H1 (cell line): ENCODE measurements around the gene IQCK. TPM values are rescaled to one million over a fixed set of nuclear protein-coding genes. Genes with fewer than 3 reads are reported as not detected.

Experiments used
- CTCF ChIA-PET: fragments of 300-600 bp; sonication (Branson Sonifier 250); formaldehyde crosslinking; loops from one replicate; lab custom pipeline; 2021; ENCODE audit not compliant: partially characterized antibody; lab: Charles Lee
- POLR2A ChIA-PET: fragments of 300-600 bp; sonication (Branson Sonifier 250); formaldehyde crosslinking; loops from one replicate; lab custom pipeline; 2021; ENCODE audit warnings: inconsistent platforms; ENCODE audit not compliant: partially characterized antibody; lab: Charles Lee
- DNase-seq, 2 experiments: peaks; one replicate each; pipeline versions ENCODE4 v3.0.0 to v3.0.0-alpha.2; 2010 to 2022; ENCODE audit warnings: low spot score in 2 of 2, low read depth in 1 of 2, mixed read lengths in 1 of 2
- FAIRE-seq: peaks from 2 replicates; lab custom pipeline; 2011; peaks lifted over from hg19 to GRCh38; lab: Jason Lieb, UNC
- H2AFZ ChIP-seq: 2 replicates; pipeline ENCODE4 v1.8.1; 2012; ENCODE audit warnings: low read length, inconsistent platforms
- H2AK5ac ChIP-seq: 2 replicates; pipeline ENCODE4 v1.6.1; 2013; ENCODE audit warnings: low read depth, low read length
- H2BK120ac ChIP-seq: replicated peaks from 2 replicates; pipeline ENCODE3; 2013; ENCODE audit warnings: low read depth, low read length, inconsistent platforms
- H2BK12ac ChIP-seq: 2 replicates; pipeline ENCODE4 v1.6.1; 2013; ENCODE audit warnings: low read depth, low read length
- H2BK15ac ChIP-seq: 2 replicates; pipeline ENCODE4 v1.6.1; 2013; ENCODE audit warnings: low read length
- H2BK20ac ChIP-seq: 2 replicates; pipeline ENCODE4 v1.6.1; 2013; ENCODE audit warnings: low read length
- H2BK5ac ChIP-seq: 2 replicates; pipeline ENCODE4 v1.6.1; 2013; ENCODE audit warnings: low read depth, low read length
- H3K14ac ChIP-seq: 2 replicates; pipeline ENCODE4 v1.6.1; 2013; ENCODE audit warnings: inconsistent platforms; ENCODE audit not compliant: insufficient read length
- H3K18ac ChIP-seq: 2 replicates; pipeline ENCODE4 v1.6.1; 2013; ENCODE audit warnings: low read length; ENCODE audit errors: extremely low read depth
- H3K23ac ChIP-seq: 2 replicates; pipeline ENCODE4 v1.6.1; 2013; ENCODE audit warnings: inconsistent platforms; ENCODE audit not compliant: insufficient read length
- H3K23me2 ChIP-seq: 2 replicates; pipeline ENCODE4 v1.6.1; 2013; ENCODE audit warnings: low read depth, low read length
- H3K27ac ChIP-seq: 2 replicates; pipeline ENCODE4 v1.6.1; 2011; ENCODE audit warnings: low read depth, low read length, inconsistent platforms
- H3K27me3 ChIP-seq, 4 experiments: replicated peaks in 1 of 4; 1 replicate in 1 of 4; 2 replicates in 3 of 4; pipeline versions ENCODE4 v1.6.1 to v1.8.1; 2011 to 2013; ENCODE audit warnings: low read length in 3 of 4, mild to moderate bottlenecking in 3 of 4, inconsistent platforms in 2 of 4, mixed read lengths in 2 of 4, moderate library complexity in 1 of 4; ENCODE audit not compliant: control insufficient read depth in 3 of 4, insufficient read depth in 3 of 4; ENCODE audit errors: extremely low read depth in 1 of 4
- H3K36me3 ChIP-seq, 4 experiments: 2 replicates each; pipeline versions ENCODE4 v1.6.1 to v1.8.1; 2011 to 2013; ENCODE audit warnings: mild to moderate bottlenecking in 4 of 4, low read length in 3 of 4, moderate library complexity in 2 of 4, control low read depth in 1 of 4, inconsistent platforms in 1 of 4; ENCODE audit not compliant: insufficient read depth in 4 of 4, control insufficient read depth in 2 of 4
- H3K4ac ChIP-seq: replicated peaks from 2 replicates; pipeline ENCODE3; 2013; ENCODE audit warnings: low read length, low read depth, mixed read lengths, inconsistent platforms; ENCODE audit not compliant: insufficient read length
- H3K4me1 ChIP-seq, 4 experiments: replicated peaks in 1 of 4; 1 replicate in 1 of 4; 2 replicates in 3 of 4; pipeline versions ENCODE4 v1.6.1 to v1.8.1; 2011 to 2013; ENCODE audit warnings: low read length in 3 of 4, inconsistent platforms in 2 of 4, mixed read lengths in 1 of 4; ENCODE audit not compliant: insufficient read depth in 4 of 4, control insufficient read depth in 3 of 4
- H3K4me2 ChIP-seq, 2 experiments: 2 replicates each; pipeline versions ENCODE4 v1.6.1 to v1.8.1; 2011 to 2013; ENCODE audit warnings: low read depth in 2 of 2, low read length in 2 of 2, control low read depth in 1 of 2, inconsistent platforms in 1 of 2, mild to moderate bottlenecking in 1 of 2; ENCODE audit not compliant: insufficient read depth in 1 of 2
- H3K4me3 ChIP-seq, 4 experiments: fragments of 200-600, 300-600 bp in 1 of 4; sonication (generic), shearing (Covaris generic), sonication (Bioruptor Twin) in 1 of 4; 2 replicates each; pipeline versions ENCODE4 v1.5.1 to v1.8.1; 2011 to 2016; ENCODE audit warnings: low read length in 4 of 4, low read depth in 3 of 4, control low read depth in 2 of 4, inconsistent platforms in 2 of 4, mild to moderate bottlenecking in 2 of 4, mixed read lengths in 1 of 4, moderate library complexity in 1 of 4; ENCODE audit not compliant: insufficient read depth in 2 of 4; ENCODE audit errors: extremely low read depth in 1 of 4
- H3K56ac ChIP-seq: replicated peaks from 2 replicates; pipeline ENCODE3; 2013; ENCODE audit warnings: low read depth, mild to moderate bottlenecking, mixed read lengths, low read length, inconsistent platforms; ENCODE audit not compliant: insufficient read length
- H3K79me1 ChIP-seq: 2 replicates; pipeline ENCODE4 v1.6.1; 2013; ENCODE audit warnings: low read depth, low read length, control low read depth
- H3K79me2 ChIP-seq, 2 experiments: 2 replicates each; pipeline versions ENCODE4 v1.6.1 to v1.8.1; 2012 to 2013; ENCODE audit warnings: low read length in 2 of 2, mild to moderate bottlenecking in 2 of 2, inconsistent platforms in 1 of 2; ENCODE audit not compliant: insufficient read depth in 2 of 2, control insufficient read depth in 1 of 2
- H3K9ac ChIP-seq, 4 experiments: replicated peaks in 1 of 4; 1 replicate in 1 of 4; 2 replicates in 3 of 4; pipeline versions ENCODE4 v1.6.1 to v1.8.1; 2011 to 2013; ENCODE audit warnings: low read depth in 3 of 4, low read length in 3 of 4, control low read depth in 2 of 4, mild to moderate bottlenecking in 2 of 4, moderate library complexity in 2 of 4, inconsistent platforms in 1 of 4; ENCODE audit errors: extremely low read depth in 1 of 4
- H3K9me3 ChIP-seq, 2 experiments: 2 replicates each; pipeline versions ENCODE4 v1.6.1 to v1.8.1; 2012 to 2013; ENCODE audit warnings: mild to moderate bottlenecking in 2 of 2, moderate library complexity in 2 of 2, control low read depth in 1 of 2, inconsistent platforms in 1 of 2, low read depth in 1 of 2, low read length in 1 of 2, mixed read lengths in 1 of 2; ENCODE audit not compliant: insufficient read depth in 2 of 2
- H4K20me1 ChIP-seq, 2 experiments: replicated peaks in 1 of 2; 2 replicates each; pipeline versions ENCODE3 to v1.8.1; 2011 to 2013; ENCODE audit warnings: inconsistent platforms in 2 of 2, low read length in 2 of 2, mild to moderate bottlenecking in 1 of 2; ENCODE audit not compliant: insufficient read depth in 2 of 2, control insufficient read depth in 1 of 2
- H4K5ac ChIP-seq: 2 replicates; pipeline ENCODE4 v1.6.1; 2013; ENCODE audit warnings: low read length, low read depth, mixed read lengths, inconsistent platforms; ENCODE audit not compliant: insufficient read length
- H4K8ac ChIP-seq: 2 replicates; pipeline ENCODE4 v1.8.0; 2013; ENCODE audit warnings: mild to moderate bottlenecking, moderate library complexity, low read length, inconsistent platforms; ENCODE audit not compliant: insufficient read depth; ENCODE audit errors: extremely low read depth
- H4K91ac ChIP-seq: replicated peaks from 2 replicates; pipeline ENCODE3; 2013; ENCODE audit warnings: low read length, mixed read lengths, inconsistent platforms; ENCODE audit not compliant: insufficient read length
- CTCF ChIP-seq, 3 experiments: IDR thresholded peaks; 1 replicate in 2 of 3; 2 replicates in 1 of 3; pipeline versions ENCODE4 v1.5.1 to v1.6.1; 2011; ENCODE audit warnings: low read length in 3 of 3, mild to moderate bottlenecking in 3 of 3, inconsistent platforms in 2 of 3, low read depth in 1 of 3, moderate library complexity in 1 of 3; ENCODE audit not compliant: insufficient read depth in 1 of 3; ENCODE audit errors: control extremely low read depth in 1 of 3
- HDAC6 ChIP-seq: IDR thresholded peaks from one replicate; pipeline ENCODE4 v1.7.1; 2012; ENCODE audit warnings: low read depth, mild to moderate bottlenecking, inconsistent platforms, low read length, moderate library complexity
- JUND ChIP-seq: IDR thresholded peaks from 2 replicates; pipeline ENCODE4 v1.6.1; 2011; ENCODE audit warnings: mild to moderate bottlenecking, improper control_type of control experiment, low read length
- KDM1A ChIP-seq: fragments of 200-600, 300-600 bp; sonication (generic); IDR thresholded peaks from 2 replicates; pipeline ENCODE4 v1.7.1; 2016; ENCODE audit warnings: mild to moderate bottlenecking, low read length, borderline replicate concordance
- MAX ChIP-seq: IDR thresholded peaks from 2 replicates; pipeline ENCODE4 v1.6.1; 2012; ENCODE audit warnings: inconsistent platforms
- POLR2A ChIP-seq, 2 experiments: IDR thresholded peaks; 1 replicate in 1 of 2; 2 replicates in 1 of 2; pipeline ENCODE4 v1.6.1; 2011; ENCODE audit warnings: low read depth in 2 of 2, low read length in 2 of 2, mild to moderate bottlenecking in 2 of 2; ENCODE audit errors: control extremely low read depth in 1 of 2
- SP1 ChIP-seq: IDR thresholded peaks from 2 replicates; pipeline ENCODE4 v1.6.1; 2011; ENCODE audit warnings: low read depth, low read length
- TAF7 ChIP-seq: optimal IDR thresholded peaks from 2 replicates; pipeline ENCODE3; 2011; ENCODE audit warnings: low read depth, mild to moderate bottlenecking, inconsistent platforms, low read length, moderate library complexity, borderline replicate concordance
- YY1 ChIP-seq: IDR thresholded peaks from 2 replicates; pipeline ENCODE4 v1.6.1; 2011; ENCODE audit warnings: low read depth, mild to moderate bottlenecking, low read length
- WGBS, 2 experiments: shearing (Covaris generic) in 1 of 2; methylation state at CpG; one replicate each; pipeline versions ENCODE4 v1.1.6 to v1.1.7; 2013 to 2015; ENCODE audit warnings: low lambda C conversion rate in 2 of 2, mixed read lengths in 2 of 2, inconsistent platforms in 1 of 2, low coverage in 1 of 2, missing lambda C conversion rate in 1 of 2; ENCODE audit not compliant: insufficient replicate concordance in 2 of 2, insufficient coverage in 1 of 2, insufficient read length in 1 of 2; ENCODE audit errors: extremely low coverage in 1 of 2, missing lambda C conversion rate in 1 of 2; 5-methylcytosine and 5-hydroxymethylcytosine counted together
- polyA plus RNA-seq, 7 experiments: library from polyadenylated mRNA; depleted of rRNA in 3 of 7; stranded (reverse) in 5 of 7; unstranded in 2 of 7; fragments of >200 nt in 5 of 7; fragments of 200-250 nt in 2 of 7; gene quantifications; 1 replicate in 5 of 7; 2 replicates in 1 of 7; 4 replicates in 1 of 7; pipeline versions ENCODE4 v1.2.1 to v1.2.3, GENCODE V29; 2011 to 2013; ENCODE audit warnings: missing spikeins in 2 of 7, mixed read lengths in 2 of 7
- total RNA-seq: library from RNA; stranded (reverse); fragmentation: NEBNext Ultra II Directional; extraction: Animal tissue kit (Norgen Biotek cat#: 25700); gene quantifications from 2 replicates; pipeline ENCODE4 v1.2.1, GENCODE V29; 2021

The IQCK gene
- total and polyA plus RNA-seq, 2 of the 8 experiments (the other 6 are each of a cell fraction or from before 2014, with no cell fraction given): 6.2 to 9.3 TPM

- H2BK20ac ChIP-seq: peak overlapping the region; percentile 97; the same call in 1 of the 2 replicates
- TF ChIP-seq SP1: no peak
- no peak for TF ChIP-seq HDAC6
- TF ChIP-seq POLR2A (IDR thresholded peaks at IDR 0.05; ENCODE audit: control extremely low read depth in 1 of 2, low read depth in 2 of 2, low read length in 2 of 2): no peak
- no peak for TF ChIP-seq MAX
- no peak for TF ChIP-seq JUND
- TF ChIP-seq YY1: peak; percentile 69; the same call in 1 of the 2 replicates
- peak; percentile 74 for TF ChIP-seq TAF7
- TF ChIP-seq KDM1A: peak; percentile 99
- TF ChIP-seq CTCF (IDR thresholded peaks at IDR 0.05; ENCODE audit: control extremely low read depth in 1 of 3, insufficient read depth in 1 of 3, low read depth in 1 of 3, low read length in 3 of 3): peak; percentile 96 to 99 (median 98)
These were observed 189.3 kb downstream of the IQCK start for GRCh38 chr16:19907161-19907992.

More at GRCh38 chr16:19907161-19907992, 189.3 kb downstream of the IQCK start:
- H3K79me2 ChIP-seq: no peaks in the 10 kb centered on the region
- H3K4me1 ChIP-seq: peaks cover 0 to 3% (median 1%) of the 10 kb centered on the region in 4 experiments; a peak in 1 of 7 replicates
- no peak overlapping the region for H3K4me3 ChIP-seq
- peak overlapping the region; percentile 89 for H4K91ac ChIP-seq
- H3K14ac ChIP-seq: no peak overlapping the region
- H4K8ac ChIP-seq: no peak overlapping the region
- H4K5ac ChIP-seq: peak overlapping the region; percentile 38
- H3K9ac ChIP-seq: no peak overlapping the region
- CTCF ChIA-PET: interaction anchor here (0.6 to 7.5 kb wide), 114 partner anchors 9 to 551 kb away, joined by 3 to 139 read pairs (median 5); no protein-coding TSS in a partner anchor
- H2AFZ ChIP-seq: 0 out of 2 replicates have a peak overlapping the region, but pooled peaks have one; percentile 67
- DNase-seq (peak; percentile 76 to 93), FAIRE-seq (peak; percentile 89)
- no peak overlapping the region for H2AK5ac ChIP-seq
- peak overlapping the region; percentile 67 for H2BK120ac ChIP-seq
- peak overlapping the region; percentile 100 for H2BK15ac ChIP-seq
- peak overlapping the region; percentile 80 for H3K4ac ChIP-seq
- no peaks in the 10 kb centered on the region for H3K9me3 ChIP-seq
- no peaks in the 10 kb centered on the region for H4K20me1 ChIP-seq
- H2BK5ac ChIP-seq: peak overlapping the region; percentile 69
- no peak overlapping the region for H3K56ac ChIP-seq
- no peaks in the 10 kb centered on the region for H3K79me1 ChIP-seq
- no peak overlapping the region for H3K23ac ChIP-seq
- no peaks in the 10 kb centered on the region for H3K23me2 ChIP-seq
- no peak overlapping the region for H3K4me2 ChIP-seq
- no peaks in the 10 kb centered on the region for H3K36me3 ChIP-seq
- H3K27me3 ChIP-seq: no peaks in the 10 kb centered on the region
- WGBS, 2 experiments: 35% methylated on average over 21 of the region's 24 CpGs; no CpG with 5 or more reads in 1 of the 2 experiments
- no peak overlapping the region for H3K27ac ChIP-seq
- POLR2A ChIA-PET: interaction anchor here (0.6 to 1.2 kb wide), 6 partner anchors 15 to 469 kb away, joined by 3 to 7 read pairs (median 4); no protein-coding TSS in a partner anchor
- no peak overlapping the region; the same call in none of the 2 replicates for H3K18ac ChIP-seq
- H2BK12ac ChIP-seq: peak overlapping the region; percentile 99
